GM18951 (cell line): ENCODE data around the gene CELSR1.

Source experiments
- POLR2A ChIP-seq: IDR thresholded peaks from 4 replicates; pipeline ENCODE4 v1.6.1; 2011; ENCODE audit warnings: mild to moderate bottlenecking; ENCODE audit not compliant: insufficient read length, insufficient read depth; ENCODE audit errors: extremely low read depth
- in situ Hi-C: fragments of 300-500 bp; cut with MboI; formaldehyde crosslinking; loops from one replicate; pipeline ENCODE4 v1.12.0; 2022; ENCODE audit warnings: low sequenced_read_pairs, mixed read lengths, inconsistent platforms; ENCODE audit not compliant: unreplicated experiment

CELSR1 gene

DNA sequence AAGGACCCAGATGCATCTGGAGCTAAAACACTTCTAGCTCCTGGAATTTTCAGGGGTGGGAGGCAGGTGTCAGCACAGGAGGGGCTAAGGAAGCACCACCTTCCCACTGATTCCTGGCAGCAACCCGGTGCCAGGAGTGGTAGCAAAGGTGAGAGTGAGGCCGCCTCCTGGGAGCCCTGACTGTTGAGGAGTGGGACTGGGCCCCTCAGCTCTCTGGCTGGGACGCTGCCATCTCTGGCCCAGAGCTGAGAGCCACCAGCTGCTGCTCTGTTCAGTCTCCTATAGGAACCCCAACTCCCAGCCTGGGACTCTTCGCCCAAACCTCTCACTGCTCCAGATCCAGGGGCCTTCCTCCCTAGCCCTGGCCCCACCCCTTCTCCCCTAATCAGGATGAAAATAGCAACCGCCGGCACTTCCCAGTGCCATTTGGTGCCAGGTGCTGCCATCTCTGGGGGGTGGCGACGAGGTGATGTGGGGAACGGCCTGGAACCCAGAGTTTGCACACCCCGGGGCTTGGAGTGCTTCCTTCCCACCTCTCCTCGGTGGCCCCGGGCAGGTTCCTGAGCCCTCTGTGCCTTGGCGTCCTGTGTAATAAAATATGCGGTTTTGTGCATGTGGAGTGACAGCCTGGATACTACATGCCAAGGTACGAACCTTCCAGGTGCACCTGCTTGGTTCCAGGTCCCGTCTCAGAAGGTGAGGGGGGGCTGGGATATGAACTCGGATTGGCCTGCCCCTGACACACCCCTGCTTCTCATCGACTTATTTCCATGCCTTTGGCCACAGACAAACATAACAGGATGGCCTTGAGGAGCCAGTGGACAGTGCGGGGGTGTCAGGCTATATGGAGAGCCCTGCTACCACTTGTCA lies 35.7 kb upstream of the CELSR1 start:
- no peak for TF ChIP-seq POLR2A
- in situ Hi-C loops, result no loop called here

DNA sequence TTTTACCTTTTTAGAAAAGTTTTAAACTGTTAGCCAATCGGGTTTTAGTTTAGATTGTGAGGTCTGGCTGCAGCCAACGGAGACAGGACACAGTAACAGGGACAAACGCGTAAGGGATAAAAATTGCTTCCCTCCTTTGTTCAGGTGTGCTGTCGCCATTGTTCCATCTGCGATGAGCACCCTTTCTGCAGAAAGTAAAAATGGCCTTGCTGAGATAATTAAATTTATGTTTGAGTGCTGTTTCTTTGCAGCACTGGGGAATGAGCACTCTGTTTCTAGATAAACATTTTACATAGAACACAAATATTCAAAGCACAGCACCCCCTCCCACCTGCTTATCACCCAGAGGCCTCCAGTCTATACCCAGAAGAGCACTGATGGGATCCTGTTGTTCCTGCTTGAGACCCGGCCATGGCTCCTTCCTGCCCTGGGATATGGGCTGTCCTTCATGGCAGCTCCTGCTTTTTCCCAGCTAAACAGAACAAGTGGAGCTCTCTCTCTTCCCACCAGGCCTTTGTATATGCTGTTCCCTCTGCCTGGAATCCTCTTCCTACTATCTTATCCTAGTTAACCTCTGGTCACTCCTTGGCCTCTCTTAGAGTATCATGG lies 34.3 kb upstream of the CELSR1 start:
- TF ChIP-seq POLR2A, result no peak
- in situ Hi-C loops, result no loop called here

DNA sequence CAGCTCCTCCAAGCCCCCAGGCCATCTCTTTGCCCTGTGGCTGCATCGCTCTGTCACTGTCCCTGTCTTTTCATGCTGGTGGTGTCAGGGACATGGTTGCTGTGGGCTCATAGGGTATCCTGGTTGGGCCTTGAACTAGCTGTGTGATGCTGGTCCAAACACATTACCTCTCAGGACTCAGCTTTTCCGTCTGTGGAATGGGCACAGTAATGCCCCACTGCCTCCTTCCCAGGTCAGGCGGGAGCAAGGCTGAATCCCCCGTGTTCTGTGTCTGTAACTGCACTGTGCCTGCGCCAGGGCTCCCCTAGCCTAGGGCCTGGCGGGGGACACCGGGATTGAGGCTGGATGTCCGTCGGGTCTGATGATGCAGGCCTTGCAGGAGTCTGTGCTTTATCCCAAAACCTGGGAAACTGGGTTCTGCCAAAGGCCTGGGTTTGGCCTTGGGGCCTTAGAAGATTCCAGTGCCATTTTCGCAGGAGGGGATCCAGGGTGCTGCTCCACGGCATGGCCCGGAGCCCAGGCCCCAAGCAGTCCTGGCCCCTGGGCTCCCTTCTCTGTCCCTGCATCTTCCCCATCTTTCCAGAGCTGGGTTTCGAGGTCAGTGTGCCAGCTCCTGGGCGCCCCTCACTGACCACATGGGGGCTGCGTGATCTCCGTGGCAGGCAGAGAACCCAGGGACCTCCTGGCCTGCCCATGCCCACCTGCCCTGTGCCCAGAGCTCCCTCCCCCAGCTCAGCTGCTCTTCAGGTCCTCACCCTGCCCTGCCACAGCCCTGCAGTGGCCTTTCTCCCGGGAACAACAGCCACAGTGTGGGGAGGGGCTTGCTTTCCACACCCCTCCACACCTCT lies 32.7 kb upstream of the CELSR1 start:
- in situ Hi-C loops, result loop anchor here (10.0 kb wide), 1 partner anchor 105 kb away; no protein-coding TSS in a partner anchor
- TF ChIP-seq POLR2A, result no peak

GRCh38 chr22:46569055-46569847 lies 31.8 kb upstream of the CELSR1 start:
- TF ChIP-seq POLR2A, result no peak
- in situ Hi-C loops, result loop anchor here (10.0 kb wide), 1 partner anchor 106 kb away; no protein-coding TSS in a partner anchor

- no peak for TF ChIP-seq POLR2A
- in situ Hi-C loops, result loop anchor here (10.0 kb wide), 1 partner anchor 107 kb away; no protein-coding TSS in a partner anchor
These were observed 30.8 kb upstream of the CELSR1 start for GRCh38 chr22:46568102-46568809.

GRCh38 chr22:46567471-46567870 lies 30.1 kb upstream of the CELSR1 start:
- no peak for TF ChIP-seq POLR2A
- in situ Hi-C loops, result loop anchor here (10.0 kb wide), 1 partner anchor 107 kb away; no protein-coding TSS in a partner anchor

GRCh38 chr22:46564084-46564714 lies 26.8 kb upstream of the CELSR1 start:
- no peak for TF ChIP-seq POLR2A
- in situ Hi-C loops, result loop anchor here (10.0 kb wide), 1 partner anchor 111 kb away; no protein-coding TSS in a partner anchor

GRCh38 chr22:46563381-46564083 lies 26.1 kb upstream of the CELSR1 start:
- in situ Hi-C loops, result loop anchor here (10.0 kb wide), 1 partner anchor 111 kb away; no protein-coding TSS in a partner anchor

DNA sequence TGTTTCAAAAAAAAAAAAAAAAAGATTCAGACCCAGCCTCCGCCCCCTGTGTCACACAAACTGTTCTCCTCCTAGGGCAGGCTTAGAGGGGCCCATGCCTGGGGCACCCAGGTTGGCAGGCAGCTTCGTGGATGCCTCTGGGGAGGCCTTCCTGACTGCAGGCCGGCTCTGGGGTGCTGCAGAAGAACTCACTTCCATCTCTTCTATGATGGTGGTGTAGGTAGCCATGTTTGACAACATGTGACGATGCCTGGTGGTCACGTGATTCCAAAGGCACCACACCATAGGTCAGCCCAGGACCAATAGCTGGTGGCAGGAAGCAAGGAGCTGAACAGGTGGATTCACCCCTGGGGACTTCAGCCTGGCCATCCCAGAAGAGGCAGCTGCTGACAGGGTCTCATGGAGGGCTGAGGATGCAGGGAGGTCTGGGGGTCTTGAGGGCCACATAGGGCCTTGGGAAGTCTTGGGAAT lies 24.1 kb upstream of the CELSR1 start:
- no peak for TF ChIP-seq POLR2A
- in situ Hi-C loops, result loop anchor here (10.0 kb wide), 1 partner anchor 113 kb away; no protein-coding TSS in a partner anchor

More at GRCh38 chr22:46563381-46564083, 26.1 kb upstream of the CELSR1 start:
- TF ChIP-seq POLR2A, result no peak

DNA sequence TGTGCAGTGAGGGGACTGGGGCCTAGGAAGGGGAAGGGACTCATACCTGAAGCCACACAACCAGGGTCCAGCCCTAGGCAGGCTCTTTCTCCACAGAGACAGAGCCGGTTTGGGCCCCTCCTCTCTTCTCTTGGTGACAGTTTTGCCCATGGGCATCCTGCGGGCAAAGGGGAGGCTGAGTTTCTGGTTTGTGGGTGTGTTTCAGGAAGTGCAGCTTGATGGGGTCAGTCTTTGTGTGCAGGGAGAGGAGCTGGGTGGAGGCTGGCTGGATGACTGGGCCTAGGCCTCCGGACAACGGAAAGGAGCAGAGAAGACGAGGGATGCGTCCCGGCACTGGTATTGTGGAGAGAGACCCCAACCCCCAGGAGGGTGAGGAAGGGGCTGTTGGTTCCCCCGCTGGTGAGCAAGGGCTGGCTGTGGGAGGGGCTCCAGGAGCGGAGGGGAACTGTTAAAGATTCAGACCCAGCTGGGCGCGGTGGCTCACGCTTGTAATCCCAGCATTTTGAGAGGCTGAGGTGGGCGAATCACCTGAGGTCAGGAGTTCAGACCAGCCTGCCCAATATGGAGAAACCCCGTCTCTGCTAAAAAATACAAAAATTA lies 23.4 kb upstream of the CELSR1 start:
- TF ChIP-seq POLR2A, result no peak
- in situ Hi-C loops, result loop anchor here (10.0 kb wide), 1 partner anchor 114 kb away; no protein-coding TSS in a partner anchor
